K562 (cell line): ENCODE measurements around the gene LRRC61. TPM values are rescaled to one million over a fixed set of nuclear protein-coding genes. Genes with fewer than 3 reads are reported as not detected.
A peak's percentile ranks its signal among the peaks of the same experiment; 100 is the strongest.

ENCODE experiments used
- CTBP1 ChIP-seq: fragments of 450-650 bp; IDR thresholded peaks from 2 replicates; pipeline ENCODE4 v1.6.1; 2016; ENCODE audit warnings: borderline replicate concordance
- EGR1 ChIP-seq: fragments of 450-650 bp; conservative IDR thresholded peaks from 2 replicates; pipeline ENCODE4 v1.6.1; 2017; ENCODE audit warnings: mild to moderate bottlenecking
- FOXJ2 ChIP-seq: fragments of 200-800 bp; sonication (Bioruptor generic); IDR thresholded peaks from 2 replicates; pipeline ENCODE4 v1.6.1; 2016; ENCODE audit warnings: missing genetic modification characterization, missing compliant biosample characterization
- MEIS2 ChIP-seq: fragments of 450-650 bp; IDR thresholded peaks from 2 replicates; pipeline ENCODE4 v1.6.1; 2014; ENCODE audit warnings: mild to moderate bottlenecking; ENCODE audit not compliant: partially characterized antibody
- MYNN ChIP-seq, 2 experiments: sonication (generic); formaldehyde crosslinking in 1 of 2; IDR thresholded peaks; 2 replicates each; pipeline versions ENCODE4 v1.5.0 to v1.6.1; 2016 to 2020; ENCODE audit warnings: antibody characterized with exemption in 1 of 2, missing genetic modification reagents in 1 of 2
- PRPF4 ChIP-seq: fragments of 200-400 bp; formaldehyde crosslinking; IDR thresholded peaks from one replicate; pipeline ENCODE4 v1.6.1; 2017; ENCODE audit warnings: low read length, low read depth, mild to moderate bottlenecking; ENCODE audit not compliant: insufficient read depth, poor library complexity, severe bottlenecking
- RCOR1 ChIP-seq, 2 experiments: IDR thresholded peaks; 2 replicates each; pipeline ENCODE4 v1.6.1; 2012; ENCODE audit warnings: low read depth in 2 of 2, low read length in 2 of 2, borderline replicate concordance in 1 of 2, improper control_type of control experiment in 1 of 2
- RFX1 ChIP-seq: fragments of 450-650 bp; IDR thresholded peaks from 2 replicates; pipeline ENCODE4 v1.6.1; 2016; ENCODE audit warnings: mild to moderate bottlenecking, moderate library complexity
- SAP30 ChIP-seq: fragments of 200-600 bp; sonication (generic); IDR thresholded peaks from 2 replicates; pipeline ENCODE4 v1.6.1; 2012; ENCODE audit warnings: borderline replicate concordance, low read depth, mild to moderate bottlenecking, moderate library complexity, low read length, control low read depth, inconsistent platforms; ENCODE audit not compliant: insufficient read depth, poor library complexity, severe bottlenecking
- TAF15 ChIP-seq: fragments of 200-400 bp; formaldehyde crosslinking; IDR thresholded peaks from 2 replicates; pipeline ENCODE4 v1.6.1; 2017; ENCODE audit warnings: mild to moderate bottlenecking, low read depth, low read length, moderate library complexity
- ZNF561 ChIP-seq: fragments of 450-650 bp; formaldehyde crosslinking; conservative IDR thresholded peaks from 2 replicates; pipeline ENCODE4 v1.4.0; 2020; ENCODE audit warnings: mild to moderate bottlenecking, moderate library complexity
- ZNF76 ChIP-seq: fragments of 250-450 bp; sonication (Bioruptor Pico); IDR thresholded peaks from 2 replicates; pipeline ENCODE4 v1.4.0; 2020; ENCODE audit warnings: mild to moderate bottlenecking, moderate library complexity, borderline replicate concordance
- polyA plus RNA-seq, 8 experiments: library from polyadenylated mRNA; depleted of rRNA in 4 of 8; stranded (reverse) in 5 of 8; unstranded in 3 of 8; fragments of >200 nt; fragmentation: Nextera tagmentation in 2 of 8; fragmentation: Illumina TruSeq in 1 of 8; extraction: Ambion mirVana in 2 of 8; extraction: Trizol in 1 of 8; gene quantifications; 2 replicates each; pipeline versions ENCODE4 v1.2.1 to v1.2.3, GENCODE V29; 2011 to 2014; ENCODE audit warnings: inconsistent platforms in 1 of 8, missing spikeins in 1 of 8
- total RNA-seq, 7 experiments: library from RNA; depleted of rRNA in 6 of 7; stranded (reverse); fragments of >200 nt in 6 of 7; fragmentation: Illumina TruSeq in 2 of 7; extraction: Trizol in 2 of 7; gene quantifications; 2 replicates each; pipeline versions ENCODE4 v1.2.1 to v1.2.3, GENCODE V29; 2011 to 2021; ENCODE audit warnings: low replicate concordance in 1 of 7
- TF ChIP-seq, protein P1 (sequence below): sonication (generic); formaldehyde crosslinking; IDR thresholded peaks from 2 replicates; pipeline ENCODE4 v1.8.0; 2023; ENCODE audit warnings: mild to moderate bottlenecking, missing genetic modification reagents
- TF ChIP-seq, protein P2 (sequence below), 2 experiments: IDR thresholded peaks in 1 of 2; conservative IDR thresholded peaks in 1 of 2; 2 replicates each; pipeline ENCODE4 v1.6.1; 2016; ENCODE audit warnings: low read depth in 2 of 2, mild to moderate bottlenecking in 1 of 2, missing compliant biosample characterization in 1 of 2, missing genetic modification characterization in 1 of 2, moderate library complexity in 1 of 2
- TF ChIP-seq, protein P3 (sequence below): fragments of 250-450 bp; sonication (Bioruptor Pico); IDR thresholded peaks from 2 replicates; pipeline ENCODE4 v1.5.0; 2021
- TF ChIP-seq, protein P4 (sequence below): fragments of 250-450 bp; sonication (Bioruptor Pico); IDR thresholded peaks from 2 replicates; pipeline ENCODE4 v1.5.0; 2021; ENCODE audit warnings: mild to moderate bottlenecking, moderate library complexity

The LRRC61 gene
- total and polyA plus RNA-seq, 9 of the 15 experiments (the other 6 are each of a cell fraction or from before 2014, with no cell fraction given), result 1.3 to 55.2 (median 35.2) TPM

DNA sequence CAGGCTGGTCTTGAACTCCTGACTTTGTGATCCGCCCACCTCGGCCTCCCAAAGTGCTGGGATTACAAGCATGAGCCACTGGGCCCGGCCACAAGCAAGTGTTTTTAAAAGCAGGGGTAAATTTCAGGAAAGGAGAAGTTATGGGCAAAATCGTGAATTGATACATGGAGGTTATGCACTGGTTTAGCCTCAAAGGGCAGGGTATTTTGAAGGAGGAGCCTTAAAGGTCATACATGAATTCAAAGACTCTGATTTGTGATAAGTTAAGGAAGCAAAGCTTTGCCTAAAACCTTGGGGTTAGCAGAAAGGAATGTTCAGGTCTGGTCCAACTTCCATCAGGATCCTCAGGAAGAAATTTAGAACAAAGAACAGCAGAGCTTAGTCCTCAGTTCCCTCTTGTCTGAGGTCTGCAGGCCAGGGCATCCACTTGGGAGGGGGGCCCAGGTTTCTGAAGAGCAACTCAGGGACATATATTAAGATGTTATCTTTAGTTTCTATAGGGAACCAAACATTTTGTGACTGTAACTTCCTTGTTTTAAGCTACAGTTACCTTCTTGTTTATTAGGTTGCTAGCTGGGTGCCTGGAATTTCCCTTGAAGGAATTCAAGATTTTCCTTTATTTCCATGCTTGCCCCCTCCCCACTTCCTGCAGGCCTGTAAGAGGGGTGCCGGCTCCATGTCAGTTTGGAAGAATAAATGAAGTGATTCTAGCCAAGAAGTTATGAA lies 42.7 kb downstream of the LRRC61 start (continued):
- no peak for TF ChIP-seq ZNF76 (CRISPR knock-in tag)
- TF ChIP-seq, protein P1, sequence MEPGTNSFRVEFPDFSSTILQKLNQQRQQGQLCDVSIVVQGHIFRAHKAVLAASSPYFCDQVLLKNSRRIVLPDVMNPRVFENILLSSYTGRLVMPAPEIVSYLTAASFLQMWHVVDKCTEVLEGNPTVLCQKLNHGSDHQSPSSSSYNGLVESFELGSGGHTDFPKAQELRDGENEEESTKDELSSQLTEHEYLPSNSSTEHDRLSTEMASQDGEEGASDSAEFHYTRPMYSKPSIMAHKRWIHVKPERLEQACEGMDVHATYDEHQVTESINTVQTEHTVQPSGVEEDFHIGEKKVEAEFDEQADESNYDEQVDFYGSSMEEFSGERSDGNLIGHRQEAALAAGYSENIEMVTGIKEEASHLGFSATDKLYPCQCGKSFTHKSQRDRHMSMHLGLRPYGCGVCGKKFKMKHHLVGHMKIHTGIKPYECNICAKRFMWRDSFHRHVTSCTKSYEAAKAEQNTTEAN (CRISPR knock-in tag), result 0 out of 2 replicates have a peak, but pooled peaks have one; percentile 51
- TF ChIP-seq EGR1, result 0 out of 2 replicates have a peak, but pooled peaks have one; percentile 8
- TF ChIP-seq MEIS2, result peak; percentile 62
- no peak for TF ChIP-seq SAP30
- no peak for TF ChIP-seq TAF15
- TF ChIP-seq RCOR1 (IDR thresholded peaks at IDR 0.05; ENCODE audit: borderline replicate concordance in 1 of 2, low read depth in 2 of 2, low read length in 2 of 2), result peak; percentile 35 to 60; a peak in 2 of 4 replicates
- 0 out of 2 replicates have a peak, but pooled peaks have one; percentile 24 for TF ChIP-seq CTBP1
- no peak for TF ChIP-seq MYNN (IDR thresholded peaks at IDR 0.05)
- no peak for TF ChIP-seq MYNN (CRISPR knock-in tag; IDR thresholded peaks at IDR 0.05)
- peak; percentile 98 for TF ChIP-seq FOXJ2 (tag)
- TF ChIP-seq ZNF561 (CRISPR knock-in tag), result no peak
- TF ChIP-seq, protein P2, sequence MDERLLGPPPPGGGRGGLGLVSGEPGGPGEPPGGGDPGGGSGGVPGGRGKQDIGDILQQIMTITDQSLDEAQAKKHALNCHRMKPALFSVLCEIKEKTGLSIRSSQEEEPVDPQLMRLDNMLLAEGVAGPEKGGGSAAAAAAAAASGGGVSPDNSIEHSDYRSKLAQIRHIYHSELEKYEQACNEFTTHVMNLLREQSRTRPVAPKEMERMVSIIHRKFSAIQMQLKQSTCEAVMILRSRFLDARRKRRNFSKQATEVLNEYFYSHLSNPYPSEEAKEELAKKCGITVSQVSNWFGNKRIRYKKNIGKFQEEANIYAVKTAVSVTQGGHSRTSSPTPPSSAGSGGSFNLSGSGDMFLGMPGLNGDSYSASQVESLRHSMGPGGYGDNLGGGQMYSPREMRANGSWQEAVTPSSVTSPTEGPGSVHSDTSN (CRISPR knock-in tag; IDR thresholded peaks at IDR 0.05; ENCODE audit: low read depth), result no peak
- TF ChIP-seq, protein P2 (tag; conservative IDR thresholded peaks at IDR 0.05; ENCODE audit: low read depth), result peak; percentile 55
- TF ChIP-seq PRPF4, result no peak
- peak; percentile 47 for TF ChIP-seq RFX1
- TF ChIP-seq, protein P3, sequence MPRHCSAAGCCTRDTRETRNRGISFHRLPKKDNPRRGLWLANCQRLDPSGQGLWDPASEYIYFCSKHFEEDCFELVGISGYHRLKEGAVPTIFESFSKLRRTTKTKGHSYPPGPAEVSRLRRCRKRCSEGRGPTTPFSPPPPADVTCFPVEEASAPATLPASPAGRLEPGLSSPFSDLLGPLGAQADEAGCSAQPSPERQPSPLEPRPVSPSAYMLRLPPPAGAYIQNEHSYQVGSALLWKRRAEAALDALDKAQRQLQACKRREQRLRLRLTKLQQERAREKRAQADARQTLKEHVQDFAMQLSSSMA, result no peak
- TF ChIP-seq, protein P4, sequence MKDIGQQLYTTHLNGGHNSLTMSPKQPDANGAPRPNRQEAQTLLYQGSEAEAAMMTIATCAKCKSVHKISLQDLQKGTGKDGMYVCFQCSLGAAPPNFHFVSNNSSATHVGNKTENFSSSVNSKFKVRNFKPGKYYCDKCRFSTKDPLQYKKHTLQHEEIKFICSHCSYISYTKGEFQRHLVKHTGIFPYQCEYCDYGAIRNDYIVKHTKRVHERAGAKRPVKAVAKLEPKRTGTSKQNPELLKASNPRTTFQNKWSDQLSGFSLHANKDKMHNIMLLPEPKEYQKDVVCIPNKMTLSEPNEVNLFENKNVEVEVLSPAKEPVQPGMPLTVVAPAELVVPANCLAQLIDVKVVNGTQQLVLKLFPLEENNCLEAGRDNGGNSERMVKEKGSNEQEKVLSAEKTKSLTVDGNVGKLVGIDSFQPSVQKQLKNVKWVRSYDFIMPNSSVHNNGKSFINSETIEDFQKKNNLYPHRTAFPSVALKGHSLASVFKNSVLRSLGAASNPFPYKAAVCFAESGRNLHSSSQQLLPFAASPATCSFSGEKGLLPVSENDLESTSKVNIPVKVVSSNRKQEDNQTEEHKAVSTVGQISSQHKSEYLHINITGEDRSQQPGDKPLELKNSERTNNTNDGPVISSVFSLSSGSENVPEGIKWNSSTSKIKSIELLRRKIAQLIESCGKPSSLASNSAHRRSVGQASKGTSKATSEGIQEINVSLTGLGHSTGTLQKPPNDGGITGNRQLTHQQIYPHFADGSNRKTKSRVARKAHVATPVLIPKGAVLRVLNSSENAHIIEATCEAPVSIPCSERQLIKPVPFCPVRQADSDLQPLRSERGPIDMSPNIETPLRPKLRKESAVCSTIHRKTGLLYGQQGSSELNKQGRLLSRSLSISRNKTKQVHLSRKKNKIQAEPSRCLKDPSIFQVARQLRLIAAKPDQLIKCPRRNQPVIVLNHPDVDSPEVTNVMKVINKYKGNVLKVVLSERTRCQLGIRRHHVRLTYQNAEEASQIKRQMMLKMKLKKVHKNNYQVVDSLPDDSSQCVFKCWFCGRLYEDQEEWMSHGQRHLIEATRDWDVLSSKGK, result no peak
